Measurements from ENCODE around the gene NCCRP1. TPM values are rescaled to one million over a fixed set of nuclear protein-coding genes. Genes with fewer than 3 reads are reported as not detected.

Gene NCCRP1
- polyA plus RNA-seq, 1 of the 3 experiments (the other 2 are of a cell fraction): not detected

GRCh38 chr19:39237200-39238184 is 40.7 kb downstream of the NCCRP1 start:
- no peak overlapping the region for H3K4me2 ChIP-seq
- no peaks in the 10 kb centered on the region; the same call in 1 of the 2 replicates for H3K27me3 ChIP-seq (ENCODE audit: insufficient read depth)
- H3K4me3 ChIP-seq (ENCODE audit: low read depth in 2 of 2, low read length in 1 of 2): no peak overlapping the region
- no peaks in the 10 kb centered on the region for H4K20me1 ChIP-seq (ENCODE audit: insufficient read depth)
- H3K9ac ChIP-seq: no peak overlapping the region
- no peak overlapping the region for H3K27ac ChIP-seq (ENCODE audit: low read depth in 2 of 2, low read length in 1 of 2)
- H2AFZ ChIP-seq (ENCODE audit: low read depth): no peak overlapping the region
- H3K9me3 ChIP-seq: no peaks in the 10 kb centered on the region
- DNase-seq: no peak
- ChIA-PET CTCF (interaction anchor here (1.2 kb wide), 1 partner anchor 89 kb away, joined by 4 read pairs; no protein-coding TSS in a partner anchor), POLR2A (no interaction called here)
- no peak for TF ChIP-seq RCOR1 (IDR thresholded peaks at IDR 0.05; ENCODE audit: low read length)
- TF ChIP-seq GABPA (IDR thresholded peaks at IDR 0.05; ENCODE audit: low read depth): no peak
- TF ChIP-seq, protein P1, sequence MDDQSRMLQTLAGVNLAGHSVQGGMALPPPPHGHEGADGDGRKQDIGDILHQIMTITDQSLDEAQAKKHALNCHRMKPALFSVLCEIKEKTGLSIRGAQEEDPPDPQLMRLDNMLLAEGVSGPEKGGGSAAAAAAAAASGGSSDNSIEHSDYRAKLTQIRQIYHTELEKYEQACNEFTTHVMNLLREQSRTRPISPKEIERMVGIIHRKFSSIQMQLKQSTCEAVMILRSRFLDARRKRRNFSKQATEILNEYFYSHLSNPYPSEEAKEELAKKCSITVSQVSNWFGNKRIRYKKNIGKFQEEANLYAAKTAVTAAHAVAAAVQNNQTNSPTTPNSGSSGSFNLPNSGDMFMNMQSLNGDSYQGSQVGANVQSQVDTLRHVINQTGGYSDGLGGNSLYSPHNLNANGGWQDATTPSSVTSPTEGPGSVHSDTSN (IDR thresholded peaks at IDR 0.05): no peak
- H3K4me1 ChIP-seq (ENCODE audit: control insufficient read depth in 1 of 2, insufficient read depth in 2 of 2, low read depth in 1 of 2, low read length in 1 of 2): no peaks in the 10 kb centered on the region
- WGBS (ENCODE audit: low lambda C conversion rate): 53% methylated on average over 19 of the region's 22 CpGs
- no peaks in the 10 kb centered on the region for H3K79me2 ChIP-seq (ENCODE audit: insufficient read depth)
- H3F3A ChIP-seq (replicated peaks; ENCODE audit: insufficient read depth): no peaks in the 10 kb centered on the region
- no peaks in the 10 kb centered on the region for H3K36me3 ChIP-seq (replicated peaks in 1 of 2; ENCODE audit: control insufficient read depth in 1 of 2, insufficient read depth in 2 of 2, low read length in 1 of 2)
- no peaks in the 10 kb centered on the region for H3K9me2 ChIP-seq

- TF ChIP-seq SMC3 (IDR thresholded peaks at IDR 0.05; ENCODE audit: low read depth, low read length) (no peak), RCOR1 (IDR thresholded peaks at IDR 0.05; ENCODE audit: low read length) (no peak), SIN3A (IDR thresholded peaks at IDR 0.05; ENCODE audit: borderline replicate concordance, low read depth, low read length) (no peak), ELF1 (IDR thresholded peaks at IDR 0.05) (no peak), RXRA (IDR thresholded peaks at IDR 0.05; ENCODE audit: borderline replicate concordance, low read depth) (no peak), CHD2 (IDR thresholded peaks at IDR 0.05; ENCODE audit: low read length, partially characterized antibody) (no peak), ZBTB33 (IDR thresholded peaks at IDR 0.05; ENCODE audit: borderline replicate concordance, low read depth) (no peak), YY1 (IDR thresholded peaks at IDR 0.05; ENCODE audit: low read depth) (no peak), FOXM1 (IDR thresholded peaks at IDR 0.05; ENCODE audit: low read depth) (no peak), TEAD4 (IDR thresholded peaks at IDR 0.05; ENCODE audit: borderline replicate concordance, insufficient read depth) (no peak), NRF1 (IDR thresholded peaks at IDR 0.05; ENCODE audit: low read depth, low read length) (no peak), TAF1 (IDR thresholded peaks at IDR 0.05; ENCODE audit: borderline replicate concordance, low read depth, low read length) (no peak)
- TF ChIP-seq, protein P2, sequence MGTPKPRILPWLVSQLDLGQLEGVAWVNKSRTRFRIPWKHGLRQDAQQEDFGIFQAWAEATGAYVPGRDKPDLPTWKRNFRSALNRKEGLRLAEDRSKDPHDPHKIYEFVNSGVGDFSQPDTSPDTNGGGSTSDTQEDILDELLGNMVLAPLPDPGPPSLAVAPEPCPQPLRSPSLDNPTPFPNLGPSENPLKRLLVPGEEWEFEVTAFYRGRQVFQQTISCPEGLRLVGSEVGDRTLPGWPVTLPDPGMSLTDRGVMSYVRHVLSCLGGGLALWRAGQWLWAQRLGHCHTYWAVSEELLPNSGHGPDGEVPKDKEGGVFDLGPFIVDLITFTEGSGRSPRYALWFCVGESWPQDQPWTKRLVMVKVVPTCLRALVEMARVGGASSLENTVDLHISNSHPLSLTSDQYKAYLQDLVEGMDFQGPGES (IDR thresholded peaks at IDR 0.05; ENCODE audit: low read depth, low read length): no peak
- TF ChIP-seq, protein P3, sequence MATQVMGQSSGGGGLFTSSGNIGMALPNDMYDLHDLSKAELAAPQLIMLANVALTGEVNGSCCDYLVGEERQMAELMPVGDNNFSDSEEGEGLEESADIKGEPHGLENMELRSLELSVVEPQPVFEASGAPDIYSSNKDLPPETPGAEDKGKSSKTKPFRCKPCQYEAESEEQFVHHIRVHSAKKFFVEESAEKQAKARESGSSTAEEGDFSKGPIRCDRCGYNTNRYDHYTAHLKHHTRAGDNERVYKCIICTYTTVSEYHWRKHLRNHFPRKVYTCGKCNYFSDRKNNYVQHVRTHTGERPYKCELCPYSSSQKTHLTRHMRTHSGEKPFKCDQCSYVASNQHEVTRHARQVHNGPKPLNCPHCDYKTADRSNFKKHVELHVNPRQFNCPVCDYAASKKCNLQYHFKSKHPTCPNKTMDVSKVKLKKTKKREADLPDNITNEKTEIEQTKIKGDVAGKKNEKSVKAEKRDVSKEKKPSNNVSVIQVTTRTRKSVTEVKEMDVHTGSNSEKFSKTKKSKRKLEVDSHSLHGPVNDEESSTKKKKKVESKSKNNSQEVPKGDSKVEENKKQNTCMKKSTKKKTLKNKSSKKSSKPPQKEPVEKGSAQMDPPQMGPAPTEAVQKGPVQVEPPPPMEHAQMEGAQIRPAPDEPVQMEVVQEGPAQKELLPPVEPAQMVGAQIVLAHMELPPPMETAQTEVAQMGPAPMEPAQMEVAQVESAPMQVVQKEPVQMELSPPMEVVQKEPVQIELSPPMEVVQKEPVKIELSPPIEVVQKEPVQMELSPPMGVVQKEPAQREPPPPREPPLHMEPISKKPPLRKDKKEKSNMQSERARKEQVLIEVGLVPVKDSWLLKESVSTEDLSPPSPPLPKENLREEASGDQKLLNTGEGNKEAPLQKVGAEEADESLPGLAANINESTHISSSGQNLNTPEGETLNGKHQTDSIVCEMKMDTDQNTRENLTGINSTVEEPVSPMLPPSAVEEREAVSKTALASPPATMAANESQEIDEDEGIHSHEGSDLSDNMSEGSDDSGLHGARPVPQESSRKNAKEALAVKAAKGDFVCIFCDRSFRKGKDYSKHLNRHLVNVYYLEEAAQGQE (IDR thresholded peaks at IDR 0.05; ENCODE audit: low read depth, low read length): no peak
- TF ChIP-seq, protein P4, sequence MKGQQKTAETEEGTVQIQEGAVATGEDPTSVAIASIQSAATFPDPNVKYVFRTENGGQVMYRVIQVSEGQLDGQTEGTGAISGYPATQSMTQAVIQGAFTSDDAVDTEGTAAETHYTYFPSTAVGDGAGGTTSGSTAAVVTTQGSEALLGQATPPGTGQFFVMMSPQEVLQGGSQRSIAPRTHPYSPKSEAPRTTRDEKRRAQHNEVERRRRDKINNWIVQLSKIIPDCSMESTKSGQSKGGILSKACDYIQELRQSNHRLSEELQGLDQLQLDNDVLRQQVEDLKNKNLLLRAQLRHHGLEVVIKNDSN (IDR thresholded peaks at IDR 0.05; ENCODE audit: borderline replicate concordance, low read depth): no peak
- H3K4me2 ChIP-seq: no peak overlapping the region
- CTCF ChIA-PET: interaction anchor here (1.2 kb wide), 1 partner anchor 88 kb away, joined by 4 read pairs; no protein-coding TSS in a partner anchor
- H3K27ac ChIP-seq (ENCODE audit: low read depth in 2 of 2, low read length in 1 of 2): no peak overlapping the region
- POLR2A ChIA-PET: no interaction called here
- H3K27me3 ChIP-seq (ENCODE audit: insufficient read depth): no peaks in the 10 kb centered on the region; the same call in 1 of the 2 replicates
- H3K9me2 ChIP-seq: no peaks in the 10 kb centered on the region
- no peak overlapping the region for H3K9ac ChIP-seq
- H3K4me3 ChIP-seq (ENCODE audit: low read depth in 2 of 2, low read length in 1 of 2): no peak overlapping the region
- 58% methylated on average over 6 of the region's 6 CpGs for WGBS (ENCODE audit: low lambda C conversion rate)
- no peaks in the 10 kb centered on the region for H3K36me3 ChIP-seq (replicated peaks in 1 of 2; ENCODE audit: control insufficient read depth in 1 of 2, insufficient read depth in 2 of 2, low read length in 1 of 2)
- no peak for DNase-seq
- H2AFZ ChIP-seq (ENCODE audit: low read depth): no peak overlapping the region
- H3K9me3 ChIP-seq: no peaks in the 10 kb centered on the region
- no peaks in the 10 kb centered on the region for H4K20me1 ChIP-seq (ENCODE audit: insufficient read depth)
- H3F3A ChIP-seq (replicated peaks; ENCODE audit: insufficient read depth): no peaks in the 10 kb centered on the region
- H3K4me1 ChIP-seq (ENCODE audit: control insufficient read depth in 1 of 2, insufficient read depth in 2 of 2, low read depth in 1 of 2, low read length in 1 of 2): no peaks in the 10 kb centered on the region
- H3K79me2 ChIP-seq (ENCODE audit: insufficient read depth): no peaks in the 10 kb centered on the region
These were observed 41.4 kb downstream of the NCCRP1 start for GRCh38 chr19:39238209-39238608.
